NCI-H128 (cell line): ENCODE results near the gene DNAI7.
A peak's percentile ranks its signal among the peaks of the same experiment; 100 is the strongest.

Source experiments
- DNase-seq: peaks from one replicate; lab custom pipeline; 2025; ENCODE audit not compliant: unreplicated experiment; lab: John Stamatoyannopoulos, UW

DNAI7 gene, protein sequence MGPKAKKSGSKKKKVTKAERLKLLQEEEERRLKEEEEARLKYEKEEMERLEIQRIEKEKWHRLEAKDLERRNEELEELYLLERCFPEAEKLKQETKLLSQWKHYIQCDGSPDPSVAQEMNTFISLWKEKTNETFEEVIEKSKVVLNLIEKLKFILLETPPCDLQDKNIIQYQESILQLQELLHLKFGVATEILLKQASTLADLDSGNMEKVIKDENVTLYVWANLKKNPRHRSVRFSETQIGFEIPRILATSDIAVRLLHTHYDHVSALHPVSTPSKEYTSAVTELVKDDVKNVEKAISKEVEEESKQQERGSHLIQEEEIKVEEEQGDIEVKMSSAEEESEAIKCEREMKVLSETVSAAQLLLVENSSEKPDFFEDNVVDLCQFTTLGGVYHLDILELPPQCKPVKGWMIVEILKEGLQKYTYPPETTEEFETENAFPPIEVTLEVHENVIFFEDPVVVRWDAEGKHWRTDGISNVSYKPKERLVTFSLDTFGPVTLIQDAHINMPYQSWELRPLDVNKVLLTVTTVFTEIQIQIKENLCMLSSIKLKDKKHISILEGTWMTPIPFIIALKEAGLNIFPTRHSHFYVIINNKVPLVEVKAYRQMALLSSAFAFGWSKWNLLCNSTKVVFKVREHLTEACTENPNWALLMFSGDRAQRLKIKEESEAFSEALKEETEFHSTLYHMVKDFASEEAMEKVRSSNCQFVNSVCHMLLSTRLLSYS

DNA sequence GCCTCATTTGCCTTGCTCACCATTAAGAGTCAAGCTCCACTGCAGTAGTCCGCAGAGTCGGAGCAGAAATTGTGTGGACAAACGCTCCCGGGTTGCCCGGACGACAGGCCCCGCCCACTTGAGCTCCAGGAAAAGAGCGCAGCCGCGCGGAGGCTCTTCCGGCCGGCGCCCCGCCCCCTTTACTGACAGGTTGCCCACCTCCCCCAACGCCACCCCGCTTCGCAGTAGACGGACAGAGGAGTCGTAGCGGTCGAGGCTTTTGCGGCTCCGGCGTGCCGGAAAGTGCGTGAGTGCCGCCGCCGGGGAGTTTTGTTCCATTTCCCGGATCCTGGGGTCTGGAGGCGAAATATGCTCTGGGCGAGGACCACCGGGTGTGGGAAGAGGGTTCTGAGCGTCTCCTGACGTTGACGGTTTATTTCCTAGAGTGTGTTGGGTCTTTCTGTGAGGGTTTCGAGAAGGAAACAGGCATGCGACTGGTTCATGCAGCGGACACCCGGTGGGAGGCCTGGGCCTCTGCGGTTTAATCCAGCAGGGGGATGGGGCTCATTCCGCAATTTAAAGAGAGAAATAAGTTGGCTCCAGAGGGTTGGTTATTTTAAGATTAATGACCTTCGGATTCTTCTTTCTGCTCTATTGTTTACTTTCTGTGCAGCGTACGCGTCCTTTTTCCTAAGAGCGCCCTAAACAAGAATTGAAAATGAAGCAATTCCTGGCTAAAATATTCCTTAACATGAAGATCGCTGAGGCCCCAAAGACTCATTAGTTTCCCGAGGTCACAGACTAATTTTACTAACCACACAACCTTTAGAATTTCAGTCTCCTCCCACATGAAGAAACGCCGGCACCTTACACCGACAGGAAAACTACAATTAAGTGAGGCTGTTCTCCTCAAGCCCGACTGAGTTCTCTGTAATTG, at the start of gene DNAI7, which contains the start of gene ETFRF1:
DNAI7 (minus strand) TSS at position 105 of the 916 bp plus-strand sequence; CDS start at position 23, 82 bp downstream.
ETFRF1 (plus strand) TSS at position 182 of the 916 bp plus-strand sequence. CDS start 8,720 bp downstream, outside the sequence.
- DNase-seq = peak; percentile 96

DNA sequence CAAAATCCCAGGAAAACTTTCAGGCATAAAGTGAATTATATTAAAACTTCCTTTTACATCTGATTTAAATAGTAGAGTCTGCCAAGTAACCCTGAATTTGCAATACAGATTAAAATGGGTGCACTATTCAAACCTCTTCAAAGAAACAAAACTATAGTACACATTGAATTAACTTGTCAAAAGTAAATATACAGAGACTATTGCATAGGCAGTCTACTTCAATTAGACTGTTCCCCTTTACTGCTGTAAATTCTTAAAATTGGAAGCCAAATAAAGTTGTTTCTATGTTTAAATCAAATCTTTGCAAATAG, 48.7 kb upstream of the DNAI7 start:
- no peak for DNase-seq

DNA sequence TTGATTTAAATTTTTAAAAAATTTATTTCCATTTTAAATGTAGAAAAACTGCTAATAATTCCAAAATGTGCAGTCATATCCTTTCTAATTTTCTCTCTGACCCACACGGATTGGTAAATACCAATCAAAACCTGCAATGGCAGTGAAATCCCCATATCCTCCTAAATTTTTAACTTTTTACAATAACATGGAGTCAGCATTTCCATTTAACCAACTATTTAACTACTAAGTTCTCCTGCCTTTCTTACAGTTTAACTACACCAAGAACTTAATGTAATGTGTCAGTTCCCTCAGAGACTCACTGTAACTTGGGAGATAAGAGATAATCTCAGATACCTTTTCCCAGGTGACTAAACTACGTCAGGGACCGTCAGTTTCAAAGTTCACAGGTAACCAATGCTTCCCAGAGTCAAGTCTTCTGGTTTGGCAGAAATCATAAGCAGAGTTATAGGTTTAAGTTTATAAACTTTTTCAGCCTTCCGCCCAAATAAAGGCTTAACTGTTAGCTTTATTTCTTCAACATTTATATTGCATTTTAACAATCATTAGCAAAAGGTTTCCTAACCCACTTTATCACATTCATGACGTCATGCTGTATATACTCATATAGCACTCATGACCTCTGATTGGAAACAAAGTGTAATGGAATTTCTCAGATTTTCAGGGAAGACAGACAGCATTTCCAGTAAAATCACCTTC, 48.2 kb upstream of the DNAI7 start:
- no peak for DNase-seq

DNA sequence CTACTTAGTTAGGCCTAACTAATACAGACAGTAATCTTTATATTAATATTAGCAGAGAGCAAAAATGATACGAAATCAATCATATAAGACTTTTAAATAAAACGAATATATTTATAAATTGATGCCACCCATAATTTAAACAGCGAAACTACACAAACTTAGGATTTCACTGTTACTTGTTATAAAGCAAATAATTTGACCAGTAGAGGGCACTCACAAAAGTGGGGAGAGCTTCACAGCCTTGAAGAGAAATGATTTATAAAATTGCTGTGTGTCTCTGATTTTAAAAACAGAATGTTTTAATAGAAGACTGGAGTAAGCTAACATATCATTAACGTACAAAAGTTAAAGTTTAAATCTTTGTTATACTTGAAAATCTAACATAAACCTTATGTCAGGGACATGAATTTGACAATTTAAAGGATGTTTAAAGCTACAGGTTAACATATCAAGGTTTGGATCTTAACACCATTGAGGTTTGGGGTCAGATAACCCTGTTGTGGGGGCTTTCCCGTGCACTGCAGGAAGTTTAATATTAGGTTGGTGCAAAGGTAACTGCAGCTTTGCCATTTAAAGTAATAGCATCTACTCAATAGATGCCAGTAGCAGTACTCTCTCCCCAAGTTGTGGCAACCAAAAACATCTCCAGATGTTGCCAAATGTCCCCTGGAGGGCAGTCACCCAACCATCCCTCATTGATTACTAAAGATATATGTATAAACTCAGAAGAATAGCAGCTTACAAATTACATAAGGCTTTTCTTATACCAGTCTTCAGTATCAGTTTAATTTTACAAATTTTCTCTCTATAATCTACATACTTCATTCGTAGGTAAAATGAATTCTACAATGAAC, 46.4 kb upstream of the DNAI7 start:
- no peak for DNase-seq

DNA sequence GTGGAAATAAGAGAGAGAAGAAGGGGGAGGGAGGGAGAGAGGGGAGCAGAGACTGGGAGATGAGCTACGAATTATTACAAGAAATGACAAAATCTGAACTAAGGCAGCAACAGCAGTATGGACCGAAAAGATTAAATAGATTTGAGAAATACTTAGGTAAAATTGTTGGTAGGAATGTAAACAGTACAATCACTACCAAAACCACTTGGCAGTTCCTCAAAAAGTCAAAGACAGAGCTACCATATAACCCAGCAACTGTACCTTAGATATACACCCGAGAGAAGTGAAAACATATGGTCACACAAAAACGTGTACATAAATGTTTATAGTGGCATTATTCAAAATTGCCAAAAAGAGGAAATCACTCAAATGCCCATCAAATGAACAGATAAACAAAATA, 41.7 kb upstream of the DNAI7 start:
- DNase-seq = no peak

DNA sequence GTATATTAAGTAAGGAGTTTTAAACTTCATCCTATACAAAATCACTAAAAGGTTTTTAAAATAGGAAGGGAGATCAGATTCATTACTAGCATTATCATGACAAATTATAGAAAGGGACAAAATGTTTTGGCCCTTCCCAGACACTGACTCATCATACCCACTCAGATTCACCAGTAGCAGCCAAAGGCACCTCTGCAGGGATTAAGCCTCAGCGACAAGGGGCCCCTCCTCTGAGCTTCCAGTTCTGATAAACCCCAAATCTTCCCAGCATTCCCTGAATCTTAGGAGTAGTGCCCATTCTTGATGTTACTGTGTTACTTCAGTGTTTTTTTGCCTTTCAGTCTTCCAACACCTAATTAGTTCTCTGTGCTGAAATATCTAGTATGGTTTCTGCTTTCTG, 41.2 kb upstream of the DNAI7 start:
- no peak for DNase-seq

DNA sequence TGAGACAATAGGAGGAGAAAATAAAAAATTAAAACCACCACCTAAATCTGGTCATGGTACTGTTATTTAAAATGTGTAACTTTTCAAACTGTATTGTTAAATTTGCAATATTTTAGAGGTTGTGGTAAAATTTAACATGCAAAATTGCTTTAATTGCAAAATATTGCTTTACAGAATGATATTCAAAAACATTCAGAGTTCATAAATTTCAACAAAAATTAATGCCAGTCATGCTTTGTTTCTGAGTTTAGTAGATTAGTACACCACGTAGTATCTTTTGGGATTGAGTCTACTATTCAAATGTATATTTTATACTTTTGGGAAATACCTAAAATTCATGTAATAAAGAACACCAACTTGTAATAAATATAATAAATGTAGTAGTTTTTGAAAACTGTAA, 18.4 kb upstream of the DNAI7 start:
- DNase-seq = no peak

DNA sequence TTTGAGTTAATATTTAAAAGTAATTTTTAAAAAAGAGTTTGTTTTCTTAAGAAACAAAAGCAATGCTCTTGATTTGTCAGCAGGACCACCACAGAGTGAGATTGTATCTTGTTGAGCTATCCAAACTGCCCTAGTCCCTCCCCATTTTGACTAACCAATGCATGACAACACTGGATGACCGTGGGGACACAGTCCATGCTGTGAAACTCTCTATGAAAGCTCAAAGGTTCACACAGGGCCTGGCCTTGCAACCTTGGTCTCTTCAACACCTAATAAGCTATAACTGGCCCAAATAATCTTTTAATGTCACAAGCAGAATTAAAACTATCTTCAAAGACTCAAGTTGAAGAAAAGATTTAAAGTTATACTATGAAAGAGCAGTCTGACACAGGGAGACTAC, 13.6 kb upstream of the DNAI7 start:
- no peak for DNase-seq

DNA sequence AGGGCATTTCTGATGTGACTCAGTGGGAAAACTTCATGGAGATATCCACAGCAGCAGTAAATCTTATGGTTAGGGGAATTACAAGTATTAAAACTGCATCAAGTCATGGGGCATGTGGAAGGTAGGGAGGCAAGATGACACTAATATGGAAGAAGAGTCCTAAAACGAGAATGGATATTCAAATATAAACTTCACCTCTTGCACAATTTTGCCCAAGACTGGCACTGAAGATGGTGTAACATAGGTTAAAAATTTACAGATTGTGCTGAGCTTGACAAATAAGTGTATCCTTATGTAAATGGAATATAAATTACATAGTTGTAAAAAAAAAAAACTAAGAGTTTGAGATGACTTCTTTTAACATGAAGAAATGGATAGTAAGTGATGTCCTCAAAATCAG, 12.9 kb upstream of the DNAI7 start:
- no peak for DNase-seq

DNA sequence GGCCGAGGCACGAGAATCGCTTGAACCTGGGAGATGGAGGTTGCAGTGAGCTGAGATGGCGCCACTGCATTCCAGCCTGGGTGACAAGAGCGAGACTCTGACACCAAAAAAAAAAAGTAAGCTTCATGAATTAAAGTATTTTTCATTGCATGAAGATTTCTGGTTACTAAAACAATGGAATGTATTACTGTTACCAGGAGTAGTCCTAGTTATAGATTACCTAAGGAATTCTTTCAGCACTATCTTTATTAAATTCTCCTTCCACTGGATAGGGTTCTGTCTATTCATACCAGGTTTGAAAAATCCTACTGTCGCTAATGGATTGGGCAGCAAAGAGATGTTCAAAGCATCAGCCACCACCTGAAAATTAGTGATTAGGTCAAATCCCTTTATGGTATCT, 12.5 kb upstream of the DNAI7 start:
- DNase-seq = no peak

DNA sequence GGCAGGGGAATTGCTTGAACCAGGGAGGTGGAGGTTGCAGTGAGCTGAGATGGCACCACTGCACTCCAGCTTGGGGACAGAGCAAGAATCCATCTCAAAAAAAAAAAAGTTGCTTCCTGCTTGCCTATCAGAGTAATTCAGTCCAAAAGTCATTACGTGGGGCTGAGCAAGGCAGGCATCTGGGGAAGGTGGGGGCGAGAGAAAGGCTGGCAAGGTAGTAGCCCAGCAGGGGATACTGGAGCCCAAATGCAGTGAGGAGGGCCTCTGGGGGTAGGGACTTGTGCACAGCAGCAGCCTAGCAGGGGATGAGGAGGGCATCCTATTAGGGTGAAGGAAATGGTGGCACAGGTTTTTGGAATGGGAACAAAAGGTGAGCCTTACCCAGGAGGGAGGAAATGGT, 7.2 kb upstream of the DNAI7 start:
- no peak for DNase-seq

DNA sequence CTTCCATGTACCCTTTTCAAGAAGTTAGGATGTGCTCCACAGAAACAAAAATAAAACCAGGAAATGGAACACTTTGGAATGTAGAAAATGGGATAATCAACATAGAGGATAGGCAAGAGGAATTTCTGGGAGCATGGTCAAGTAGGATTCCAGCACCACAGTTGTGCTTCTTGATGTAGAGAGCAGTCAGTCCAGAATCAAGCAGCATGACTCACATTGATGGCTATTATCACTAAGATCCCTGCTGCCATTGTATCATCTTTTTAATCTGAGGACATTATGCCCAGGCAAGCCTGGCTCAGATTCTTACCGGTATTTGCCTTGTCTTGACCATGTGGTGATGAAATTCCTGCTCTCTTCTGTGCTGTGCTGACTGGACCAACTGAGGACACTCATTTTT, 5.7 kb upstream of the DNAI7 start:
- DNase-seq = no peak

DNA sequence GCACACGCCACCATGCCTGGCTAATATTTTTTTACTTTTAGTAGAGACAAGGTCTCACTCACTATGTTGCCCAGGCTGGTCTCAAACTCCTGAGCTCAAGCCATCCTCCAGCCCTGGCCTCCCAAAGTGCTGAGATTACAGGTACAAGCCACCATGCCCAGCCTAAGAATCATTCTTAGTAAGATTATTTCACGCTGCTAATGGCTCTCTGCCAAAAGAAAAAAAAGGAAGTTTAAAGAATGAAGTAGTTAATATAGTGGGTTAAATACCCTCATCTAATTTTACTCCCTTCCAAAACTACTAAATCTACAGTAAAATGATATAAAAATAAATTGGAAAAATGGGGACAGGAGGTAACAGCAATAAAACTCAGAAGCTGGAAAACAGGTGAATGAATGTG, 2.6 kb upstream of the DNAI7 start:
- no peak for DNase-seq

DNA sequence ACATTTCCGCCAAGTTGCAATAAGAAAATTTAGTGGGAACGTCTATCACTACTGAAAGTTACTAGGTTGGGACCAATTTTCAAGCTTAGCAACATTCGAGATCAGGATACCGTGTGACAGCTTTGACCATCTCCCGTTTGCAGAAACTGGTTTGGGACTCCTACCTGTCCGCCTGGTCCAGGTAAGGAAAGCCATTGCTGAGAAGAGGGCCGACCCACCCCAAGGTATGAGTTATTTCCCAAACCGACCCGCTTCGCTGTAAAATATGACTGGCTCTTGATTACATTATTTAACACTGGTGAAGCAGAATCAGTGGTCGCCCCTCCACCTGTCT, 271 bp downstream of the DNAI7 start:
- DNase-seq = no peak

DNA sequence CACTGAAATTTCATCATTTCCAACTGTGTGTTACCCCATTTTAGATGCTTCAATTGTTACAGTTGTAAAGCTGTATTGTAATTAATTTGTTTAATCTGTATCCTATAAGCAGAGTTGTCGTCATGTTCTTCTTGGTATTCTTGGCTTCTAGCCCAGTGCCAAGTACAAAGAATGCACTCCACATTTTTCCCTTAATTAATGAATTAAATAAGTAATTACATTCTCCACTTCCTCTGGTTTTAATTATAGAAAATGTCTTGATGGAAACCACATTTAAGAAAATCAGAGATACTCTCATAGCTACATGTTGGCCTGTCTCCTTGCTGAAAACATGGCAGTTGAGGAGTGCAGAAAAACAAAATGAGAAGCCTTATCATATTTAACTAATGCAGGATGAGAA, 746 bp downstream of the DNAI7 start:
- no peak for DNase-seq

DNA sequence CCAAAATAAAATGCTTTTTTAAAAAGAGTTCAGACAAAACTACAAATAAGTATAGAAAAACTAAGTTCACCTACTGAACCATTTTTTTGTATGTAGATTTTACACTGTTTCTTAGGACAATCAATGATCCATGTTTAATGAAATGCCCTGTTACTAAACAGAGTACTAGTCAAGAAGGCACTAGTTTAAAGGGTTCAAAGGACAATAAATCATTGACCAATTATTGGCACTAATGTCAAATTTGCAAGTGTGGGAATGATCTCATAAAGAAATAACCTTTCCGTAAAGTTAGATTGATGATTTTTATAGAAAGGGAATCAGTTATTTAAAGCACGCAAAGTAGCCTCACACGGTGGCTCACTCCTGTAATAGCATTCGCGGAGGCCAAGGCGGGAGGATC, 4.2 kb downstream of the DNAI7 start:
- DNase-seq = no peak

DNA sequence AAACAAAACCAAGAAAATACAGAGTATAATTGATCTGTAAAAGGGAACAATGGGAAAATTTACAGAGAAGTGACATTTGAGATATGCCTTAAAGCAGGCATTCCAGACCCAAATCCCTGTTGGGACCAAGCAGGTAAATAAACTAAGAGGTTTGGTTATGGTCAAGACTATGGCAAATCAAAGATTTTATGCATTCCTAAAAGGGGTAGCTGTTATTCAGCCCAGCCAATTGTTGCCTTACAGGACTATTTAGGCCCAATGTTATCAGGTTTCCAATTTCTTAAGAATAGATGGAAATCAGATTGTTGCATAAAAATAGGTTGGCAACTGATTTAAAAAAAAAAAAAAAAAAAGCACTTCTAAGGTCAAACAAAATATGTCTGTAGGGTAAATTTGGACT, 5.3 kb downstream of the DNAI7 start:
- no peak for DNase-seq

DNA sequence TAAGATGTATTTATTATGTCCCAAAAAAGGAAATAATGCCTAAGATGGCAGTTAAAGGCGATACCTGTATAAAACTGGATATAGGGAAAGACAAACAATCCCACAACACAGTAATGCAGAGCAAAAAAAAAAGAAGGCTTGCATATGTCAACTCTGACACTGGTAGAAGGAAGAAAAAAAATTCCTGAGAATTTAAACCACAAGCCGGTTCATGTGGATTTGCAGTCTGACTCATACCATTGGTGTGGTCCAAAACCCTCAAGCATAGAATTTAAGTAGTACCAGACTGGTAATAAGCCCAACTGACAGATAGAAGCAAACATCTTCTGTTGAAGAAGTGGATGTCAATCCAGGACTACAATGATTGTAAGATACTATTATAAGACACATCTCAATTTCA, 7.2 kb downstream of the DNAI7 start:
- DNase-seq = no peak

DNA sequence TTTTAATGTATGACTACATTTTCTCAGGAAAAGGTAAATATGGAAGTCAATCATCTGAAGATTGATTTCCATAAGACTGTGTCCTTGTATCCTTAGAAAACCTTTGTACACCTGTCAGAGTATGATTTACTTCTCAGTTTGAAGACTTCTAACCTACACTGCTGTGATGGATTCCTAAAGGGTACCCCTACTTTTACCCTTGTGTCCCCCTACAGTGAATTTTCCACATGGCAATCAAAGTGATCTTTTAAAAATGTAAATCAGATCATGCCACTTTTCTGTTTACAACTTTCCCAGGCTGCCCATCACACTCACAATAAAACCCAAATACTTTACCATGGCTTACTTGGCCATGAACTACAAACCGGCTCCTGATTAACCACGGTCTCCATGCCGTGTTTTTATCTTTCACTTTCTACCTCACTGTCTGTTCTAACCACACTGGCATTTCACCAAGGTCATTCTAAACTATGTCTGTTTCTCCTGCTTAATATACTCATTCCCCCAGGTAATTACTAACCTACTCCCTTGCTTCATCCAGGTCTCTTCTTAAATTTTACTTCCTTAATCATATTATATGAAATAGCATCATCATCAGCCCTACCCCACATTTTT, 8.1 kb downstream of the DNAI7 start:
- no peak for DNase-seq
